GM20431 (cell line): ENCODE measurements around the gene ARMC2.
"Not testable (repeated sequence)": the region's sequence is repeated elsewhere in the genome, so short reads cannot be mapped to it uniquely, and the experiment has no call there.

Source experiments
- in situ Hi-C: fragments of 300-500 bp; cut with MseI, MboI; formaldehyde crosslinking; loops from one replicate; pipeline ENCODE4 v1.15.0; 2020; ENCODE audit warnings: low sequenced_read_pairs; ENCODE audit not compliant: unreplicated experiment

ARMC2 gene

DNA sequence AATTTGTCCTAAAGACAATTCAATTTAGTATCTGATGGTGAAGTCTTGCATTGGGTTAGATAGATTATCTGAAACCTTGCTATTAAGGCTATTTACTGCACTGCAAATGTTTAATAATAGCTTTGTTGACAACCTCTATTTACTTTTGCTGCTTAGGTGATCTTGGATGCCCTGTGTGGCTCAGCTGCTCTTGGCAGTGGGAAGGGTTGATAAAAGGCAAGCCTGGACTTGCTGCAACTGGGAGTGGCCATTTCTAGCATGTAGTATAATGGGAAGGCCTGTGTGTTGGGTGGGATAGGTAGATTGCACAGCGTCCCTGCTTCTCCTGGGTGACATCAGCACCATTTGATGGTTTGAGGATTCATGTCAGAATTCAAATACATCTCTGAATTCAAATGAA is 49.1 kb downstream of the ARMC2 start:
- in situ Hi-C loops: no loop called here

DNA sequence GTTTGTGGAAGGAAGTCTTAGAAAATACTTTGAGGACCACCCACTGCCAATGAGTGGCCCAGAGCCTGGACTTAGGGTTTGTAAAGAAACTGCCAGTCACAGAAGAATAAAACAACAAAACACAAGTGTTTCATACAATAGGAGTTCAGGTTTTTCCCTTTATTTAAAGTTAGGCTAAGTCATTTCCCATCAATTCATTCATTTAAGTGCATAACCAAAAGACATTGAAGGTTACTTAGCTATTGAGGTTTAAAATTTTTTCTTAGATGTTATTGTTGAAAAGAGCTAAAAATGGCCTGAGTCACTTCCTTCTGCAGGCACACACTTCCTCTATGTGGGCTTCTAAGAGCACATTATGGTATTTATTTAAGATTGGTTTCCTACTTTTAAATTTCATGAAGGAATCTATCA is 54.2 kb downstream of the ARMC2 start:
- in situ Hi-C loops: no loop called here

DNA sequence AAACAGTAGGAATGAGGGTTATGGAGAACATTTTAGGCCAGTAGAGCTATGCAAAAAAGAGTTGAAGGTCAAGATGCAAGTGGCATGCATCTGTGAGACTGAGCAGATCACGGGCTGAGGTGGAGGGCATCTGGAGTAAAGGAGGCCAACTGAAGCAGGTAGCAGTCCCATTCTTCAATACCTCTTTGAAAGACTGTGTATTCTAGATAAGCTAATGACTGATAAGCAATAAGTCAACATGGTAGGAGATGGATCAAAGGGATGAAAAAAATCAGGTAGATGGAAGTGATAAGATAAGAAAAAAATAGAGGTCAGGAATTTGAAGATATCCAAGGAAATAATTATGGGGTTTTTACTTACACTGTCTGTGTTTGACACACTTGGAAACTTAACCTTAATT is 55.6 kb downstream of the ARMC2 start:
- in situ Hi-C loops: no loop called here

DNA sequence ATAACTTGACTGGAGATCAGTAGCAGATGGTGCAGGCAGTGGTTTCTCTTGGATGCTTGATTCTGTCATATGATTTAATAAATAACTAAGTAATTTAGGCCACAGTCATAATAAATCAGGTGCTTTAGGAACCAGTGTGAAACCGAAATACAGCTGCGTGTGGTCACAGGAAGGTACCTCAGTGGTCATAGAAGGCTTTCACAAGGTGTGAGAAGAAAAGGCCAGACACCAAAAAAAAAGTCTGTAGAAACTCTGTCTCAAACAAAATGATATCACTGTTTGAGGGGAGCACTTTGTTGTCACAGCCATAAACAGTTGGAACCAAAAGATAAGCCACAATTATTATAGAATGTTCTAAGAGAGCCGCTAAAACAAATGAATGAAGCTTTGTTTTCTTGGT is 56.5 kb downstream of the ARMC2 start:
- in situ Hi-C loops: no loop called here

DNA sequence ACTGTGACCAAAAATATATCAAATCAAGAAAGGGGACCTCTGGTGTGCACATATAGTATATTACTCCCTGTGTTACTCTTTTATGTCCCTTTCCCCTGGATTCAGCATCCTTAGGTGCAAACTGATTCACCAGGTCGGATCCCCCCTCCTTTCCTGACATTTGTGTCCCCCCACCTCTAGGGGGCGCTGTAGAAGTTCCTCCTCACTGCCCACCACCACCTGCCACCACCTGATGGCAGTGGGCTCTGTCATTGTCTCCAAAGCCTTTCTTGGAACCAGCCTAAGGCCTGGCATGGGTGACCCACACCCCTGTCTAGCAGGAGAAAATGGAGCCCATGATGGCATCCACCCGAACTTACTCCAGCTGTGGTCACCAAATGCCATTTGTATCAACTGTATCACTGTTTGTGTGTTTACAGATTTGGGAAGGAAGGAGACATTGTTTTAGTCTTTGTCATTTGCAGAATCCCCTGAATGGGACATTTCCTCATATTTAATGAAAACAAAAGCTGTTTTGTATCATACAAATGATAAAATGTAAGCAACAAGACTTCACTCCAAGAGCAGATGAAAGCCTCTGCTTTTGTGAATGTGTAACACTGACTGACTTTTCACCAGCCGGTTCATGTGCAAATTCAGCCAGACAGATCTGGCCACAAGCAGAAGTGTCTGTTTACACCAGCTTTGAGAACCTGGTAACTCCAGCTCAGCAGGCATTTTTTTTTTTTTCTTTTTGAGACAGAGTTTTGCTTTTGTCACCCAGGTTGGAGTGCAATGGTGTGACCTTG is 66.2 kb downstream of the ARMC2 start:
- in situ Hi-C loops: no loop called here

DNA sequence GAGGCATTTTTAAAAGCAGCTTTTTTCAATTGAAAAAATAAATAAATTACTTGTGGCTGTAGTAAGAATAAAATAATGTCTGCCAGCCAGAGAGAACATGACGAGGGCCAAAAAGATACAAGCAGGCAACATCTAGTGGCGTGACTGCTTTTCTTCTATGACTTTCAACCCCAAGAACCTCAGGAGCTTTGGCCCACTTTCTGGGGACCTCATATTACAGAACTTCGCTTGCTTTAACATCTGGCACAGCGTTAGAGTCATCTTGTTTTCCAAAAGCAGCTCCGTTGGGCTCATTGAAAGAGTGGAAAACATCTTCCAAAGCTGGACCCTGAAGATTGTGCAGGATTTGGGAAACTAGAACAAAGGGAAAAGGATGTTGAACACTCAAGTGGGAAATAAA is 67.0 kb downstream of the ARMC2 start:
- in situ Hi-C loops: no loop called here

DNA sequence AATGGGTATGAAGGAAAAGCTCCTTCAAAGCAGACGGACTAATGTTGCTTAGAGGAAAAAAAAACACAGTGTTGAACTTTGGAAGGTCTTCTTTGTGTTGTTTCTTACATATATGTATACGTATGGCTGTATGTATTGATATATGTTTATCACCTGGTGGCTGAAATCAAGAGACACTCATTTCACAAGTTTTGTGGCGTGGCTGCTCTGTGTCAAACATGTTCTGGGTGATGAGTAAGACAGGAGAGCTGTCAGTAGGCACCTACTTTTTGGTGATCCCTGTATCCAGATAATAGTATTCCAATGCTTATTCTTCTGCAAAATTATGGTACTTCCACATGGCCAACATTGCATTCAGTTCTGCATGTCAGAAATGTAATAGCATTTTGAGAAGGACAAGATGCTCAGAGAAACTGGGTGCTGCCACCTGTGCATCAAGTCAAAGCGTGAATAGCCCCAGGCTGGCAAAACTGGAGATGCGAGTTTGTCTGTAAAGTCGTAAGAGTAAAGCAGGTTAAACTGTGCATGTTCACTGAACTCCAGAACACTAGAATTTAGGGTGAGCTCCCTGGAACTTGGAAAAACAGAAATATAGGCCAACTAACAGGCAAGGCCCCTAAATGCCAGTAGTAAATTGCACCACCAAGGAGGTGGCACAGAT is 67.9 kb downstream of the ARMC2 start:
- in situ Hi-C loops: no loop called here

DNA sequence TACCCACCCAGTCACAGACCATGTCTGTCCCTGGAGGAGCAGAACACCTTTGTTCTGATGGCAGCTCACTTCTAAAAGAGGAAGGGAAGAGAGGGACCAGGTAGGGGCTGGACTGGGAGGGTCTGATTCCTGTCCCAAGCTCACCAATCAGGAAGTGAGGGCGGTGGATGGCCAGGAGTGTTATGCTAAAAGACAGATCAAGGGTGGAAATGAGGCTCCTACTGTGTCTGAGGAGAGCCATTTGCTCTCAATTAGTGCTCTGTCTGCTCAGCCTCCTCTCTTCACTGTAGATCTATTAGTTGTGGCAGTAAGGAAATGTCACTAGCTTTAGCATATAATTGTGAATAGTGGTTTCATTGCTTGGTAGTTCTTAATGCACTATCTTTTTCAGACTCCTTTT is 72.5 kb downstream of the ARMC2 start:
- in situ Hi-C loops: no loop called here

DNA sequence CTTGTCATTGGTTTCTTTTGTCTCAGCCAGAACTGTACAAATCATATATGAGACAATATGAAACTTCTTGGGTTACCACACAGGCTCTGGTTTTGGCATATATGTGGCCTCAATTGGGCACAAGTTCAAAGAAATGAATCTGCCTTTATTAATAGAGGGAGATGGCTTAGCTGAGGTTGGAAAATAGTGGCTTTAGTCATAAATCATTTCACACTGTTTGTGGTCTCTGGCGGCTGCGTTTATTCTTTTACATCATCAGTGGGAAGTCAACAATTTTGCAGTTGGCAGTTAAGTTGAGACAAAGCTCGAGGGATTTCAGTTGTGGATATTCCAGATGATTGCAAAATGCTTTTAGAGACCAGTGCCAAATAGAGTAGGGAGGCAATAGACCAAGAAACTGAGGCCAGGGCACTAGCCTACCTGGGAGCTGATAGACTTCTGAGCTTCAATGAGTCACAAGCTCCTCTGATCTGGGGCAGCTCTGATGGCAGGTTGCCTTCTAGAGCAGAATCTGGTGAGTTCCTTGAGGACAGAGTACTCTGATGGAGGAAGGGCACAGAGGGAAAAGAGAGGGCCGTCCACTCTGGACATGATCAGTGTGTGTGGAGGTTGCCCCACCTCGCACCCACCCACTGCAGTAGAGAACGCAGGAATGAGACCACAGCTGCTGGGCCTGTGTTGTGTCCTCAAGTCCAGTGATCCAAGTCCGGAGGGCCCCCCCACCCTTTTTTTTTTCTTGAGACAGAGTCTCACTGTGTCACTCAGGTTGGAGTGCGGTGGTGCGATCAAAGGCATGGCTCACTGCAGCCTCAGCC is 73.5 kb downstream of the ARMC2 start:
- in situ Hi-C loops: no loop called here

DNA sequence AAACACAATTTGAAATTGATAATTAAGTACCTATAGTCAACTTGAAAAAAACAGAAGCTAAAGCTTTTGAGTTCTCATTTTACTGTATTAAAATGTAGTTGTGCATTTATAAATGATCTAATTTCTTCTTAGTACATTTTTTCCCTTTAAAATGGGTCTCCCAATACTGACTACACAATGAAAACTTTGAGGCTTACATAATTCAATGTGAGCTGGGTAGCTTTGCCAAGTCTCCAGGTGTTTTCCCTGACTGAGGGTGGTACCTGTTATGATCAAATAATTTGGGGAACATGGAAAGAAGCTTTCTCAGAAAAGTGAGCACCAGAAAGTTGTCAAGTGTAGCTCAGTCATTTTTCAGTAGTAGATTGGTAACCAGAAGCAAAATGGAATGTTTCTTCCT is 74.3 kb downstream of the ARMC2 start:
- in situ Hi-C loops: no loop called here

DNA sequence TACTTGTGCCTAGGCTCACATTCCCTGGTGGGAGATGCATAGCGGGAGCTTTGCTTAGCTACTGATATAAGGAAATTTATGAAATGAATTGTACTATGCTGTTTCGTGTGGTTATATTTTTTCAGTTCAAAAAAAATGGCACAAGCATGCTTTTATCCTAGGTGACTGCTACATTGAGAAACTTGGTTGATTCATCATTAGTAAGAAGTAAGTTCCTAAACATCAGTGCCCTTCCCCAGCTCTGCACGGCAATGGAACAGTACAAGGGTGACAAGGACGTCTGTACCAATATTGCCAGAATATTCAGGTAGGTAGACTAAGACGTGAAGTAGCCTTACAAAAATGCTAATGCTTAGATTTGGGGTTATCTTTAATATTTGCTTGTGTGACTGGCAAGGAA is 79.7 kb downstream of the ARMC2 start:
- in situ Hi-C loops: no loop called here

DNA sequence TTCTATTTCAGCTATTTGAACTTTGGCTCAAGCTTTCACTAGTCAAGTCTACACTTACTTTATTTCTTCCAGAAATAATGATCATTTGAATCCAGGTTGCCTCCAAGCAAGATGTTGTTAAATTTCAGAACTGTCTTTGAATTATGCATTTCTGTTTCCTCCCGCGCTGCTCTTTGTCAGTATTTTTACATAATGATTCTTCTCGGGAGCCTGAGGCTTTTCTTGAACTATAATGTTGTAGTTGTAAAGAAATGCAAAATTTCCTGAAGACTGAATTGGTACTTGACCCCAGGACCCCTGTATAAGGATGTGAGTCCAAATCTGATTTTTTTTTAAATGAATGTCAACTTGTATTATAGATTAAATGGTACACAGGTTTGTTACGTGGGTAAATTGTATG is 80.4 kb downstream of the ARMC2 start:
- in situ Hi-C loops: no loop called here

DNA sequence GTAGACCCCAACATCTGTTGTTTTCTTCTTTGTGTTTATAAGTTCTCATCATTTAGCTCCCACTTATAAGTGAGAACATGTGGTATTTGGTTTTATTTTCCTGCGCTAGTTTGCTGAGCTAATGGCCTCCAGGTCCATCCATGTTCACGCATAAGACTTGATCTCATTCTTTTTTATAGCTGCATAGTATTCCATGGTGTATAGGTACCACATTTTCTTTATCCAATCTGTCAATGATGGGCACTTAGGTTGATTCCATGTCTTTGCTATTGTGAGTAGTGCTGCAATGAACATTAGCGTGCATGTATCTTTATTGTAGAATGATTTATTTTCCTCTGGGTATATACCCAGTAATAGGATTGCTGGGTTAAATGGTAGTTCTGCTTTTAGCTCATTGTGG is 82.9 kb downstream of the ARMC2 start:
- in situ Hi-C loops: not testable (repeated sequence)

DNA sequence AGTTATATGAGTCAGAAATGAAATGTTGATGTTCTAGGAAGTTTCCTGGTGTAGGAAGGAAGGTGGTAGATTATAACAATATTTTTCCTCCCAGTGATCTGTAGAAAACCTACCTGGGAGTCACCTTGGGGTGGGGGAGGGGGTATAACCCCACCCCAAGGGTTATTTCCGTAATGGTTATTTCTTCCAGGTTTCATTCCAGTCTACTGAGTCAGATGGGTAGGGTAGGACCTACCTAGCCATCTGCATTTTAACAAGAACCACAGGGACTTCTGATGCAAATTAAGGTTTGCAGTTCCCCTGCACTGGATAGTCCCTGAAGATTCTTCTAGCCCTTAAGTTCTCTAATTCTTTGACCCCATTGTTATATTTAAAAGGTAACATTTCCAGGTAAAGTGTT is 88.9 kb downstream of the ARMC2 start:
- in situ Hi-C loops: no loop called here

DNA sequence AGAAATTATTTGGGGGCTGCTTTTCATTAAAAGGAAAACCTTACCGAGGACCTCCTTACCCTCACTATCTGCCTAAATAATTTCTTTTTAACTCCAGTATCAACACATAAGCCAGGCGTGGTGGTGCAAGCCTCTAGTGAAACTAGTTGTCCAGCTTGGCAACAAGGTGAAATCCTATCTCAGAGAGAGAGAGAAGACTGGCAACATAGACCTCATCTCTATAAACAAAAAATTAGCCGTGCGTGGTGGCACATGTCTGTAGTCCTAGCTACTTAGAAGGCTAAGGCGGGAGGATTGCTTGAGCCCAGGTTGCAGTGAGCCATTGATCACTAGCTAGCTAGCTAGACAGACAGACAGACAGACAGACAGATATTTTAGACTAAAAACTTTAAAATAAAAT is 92.5 kb downstream of the ARMC2 start:
- in situ Hi-C loops: no loop called here

DNA sequence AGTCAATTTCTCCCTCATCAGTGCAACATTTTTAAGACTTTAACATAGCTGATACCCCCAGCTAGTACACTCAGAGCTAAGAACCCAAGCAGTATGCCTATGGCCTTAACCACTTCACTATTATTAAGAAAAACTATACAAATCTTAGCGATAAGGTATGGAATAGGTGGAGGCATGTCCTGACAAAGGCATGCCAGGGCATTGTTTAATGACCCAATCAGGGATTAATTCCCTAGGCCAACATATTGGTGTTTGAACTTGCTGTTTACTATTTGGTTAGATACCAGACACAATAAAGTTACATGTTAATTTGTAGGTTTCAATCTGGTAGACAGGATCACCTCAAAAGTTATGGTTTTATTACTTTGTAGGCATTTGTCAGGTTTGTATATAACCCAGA is 93.1 kb downstream of the ARMC2 start:
- in situ Hi-C loops: no loop called here

DNA sequence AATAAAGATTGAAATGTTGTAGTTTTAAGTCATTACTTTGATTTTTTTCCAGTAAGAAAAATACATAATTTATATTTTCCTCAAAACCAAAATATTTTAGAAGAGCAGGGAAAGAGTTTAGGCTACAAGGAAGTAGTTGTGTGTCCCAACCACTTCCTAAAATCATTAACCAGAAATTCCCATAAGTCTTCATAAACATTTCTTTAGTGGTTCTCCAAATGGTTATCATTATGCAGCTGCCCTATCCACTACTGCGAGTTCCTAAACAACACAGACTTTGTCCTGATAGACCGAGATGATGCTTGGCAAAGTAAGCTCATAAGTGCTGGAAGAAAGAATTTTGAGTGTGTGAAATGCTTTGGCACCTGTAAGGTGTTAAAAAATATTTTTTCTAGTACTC is 93.6 kb downstream of the ARMC2 start:
- in situ Hi-C loops: no loop called here

DNA sequence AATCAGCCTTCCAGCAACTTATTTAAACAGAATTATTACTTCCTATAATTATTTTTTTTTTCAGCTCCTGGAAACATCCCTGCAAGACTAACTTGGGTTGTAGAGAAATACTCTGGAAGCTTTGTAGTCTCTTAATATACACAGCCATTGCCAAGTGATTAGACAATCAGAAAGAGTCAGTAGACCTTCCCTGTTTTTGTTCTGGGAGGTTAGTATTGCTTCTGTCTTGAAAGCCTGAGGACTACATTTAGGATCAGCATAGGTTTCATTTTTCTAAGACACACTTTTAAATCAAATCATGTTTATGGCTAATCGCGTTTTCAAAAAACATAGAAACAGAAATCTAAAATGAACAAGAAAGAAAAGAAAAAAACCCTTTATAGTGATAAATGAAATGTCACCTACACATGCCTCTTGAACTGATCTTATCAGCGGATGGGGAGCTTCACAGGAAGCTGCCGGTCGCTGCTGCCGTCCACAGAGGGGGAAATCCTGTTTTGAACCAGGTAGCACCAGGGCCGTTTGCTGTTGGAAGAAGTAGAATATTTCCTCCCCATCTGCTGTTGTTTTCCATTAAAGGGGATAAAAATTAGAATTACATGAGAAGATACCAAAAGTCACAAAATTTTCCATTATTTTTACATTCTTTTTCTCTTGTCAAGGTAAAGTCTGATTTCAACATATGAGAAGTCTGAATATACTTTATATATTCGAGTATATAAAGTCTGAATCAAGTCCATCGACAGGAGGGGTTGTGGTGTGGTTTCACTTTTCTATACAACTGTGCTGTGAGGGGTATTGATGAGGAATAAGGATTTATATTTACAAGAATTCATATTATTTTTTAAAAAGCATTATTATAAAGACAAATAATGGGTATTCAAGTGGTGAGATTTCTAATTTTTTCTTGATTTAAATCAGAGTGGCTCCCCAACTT is 94.6 kb downstream of the ARMC2 start:
- in situ Hi-C loops: no loop called here

DNA sequence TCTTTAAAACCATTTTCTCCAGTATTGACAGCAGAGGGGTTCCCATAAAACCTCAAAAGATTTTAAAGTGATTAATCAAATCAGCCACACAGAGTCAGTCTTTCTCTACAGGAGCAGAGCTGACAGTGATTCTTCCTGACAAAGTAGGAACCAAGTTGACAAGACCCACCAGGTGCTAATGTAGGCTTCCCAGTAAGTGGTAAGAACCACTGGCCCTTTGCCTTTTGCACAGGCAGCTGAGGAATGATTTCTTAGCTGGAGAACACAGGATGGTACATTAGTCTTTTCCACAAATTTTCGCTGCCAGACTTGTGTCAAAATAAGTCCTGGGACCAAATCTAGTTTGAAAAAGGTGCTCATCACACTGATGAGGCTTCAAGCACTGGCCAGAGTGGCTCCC is 95.8 kb downstream of the ARMC2 start:
- in situ Hi-C loops: no loop called here
